ENCODE measurements around the gene CYBA. TPM values are rescaled to one million over a fixed set of nuclear protein-coding genes. Genes with fewer than 3 reads are reported as not detected.

CYBA gene
- total and polyA plus RNA-seq, 2 of the 13 experiments (the other 11 are each of a cell fraction or from before 2014, with no cell fraction given), result 196 to 250 TPM

- TF ChIP-seq PAXIP1 (CRISPR knock-in tag; conservative IDR thresholded peaks at IDR 0.05) (peak; percentile 56), HNF4A (CRISPR knock-in tag; IDR thresholded peaks at IDR 0.05) (peak; percentile 48; the same call in 1 of the 2 replicates), GABPB1 (CRISPR knock-in tag; IDR thresholded peaks at IDR 0.05) (peak; percentile 89), CEBPB (IDR thresholded peaks at IDR 0.05; ENCODE audit: borderline replicate concordance, low read depth, low read length) (no peak), CENPX (CRISPR knock-in tag; IDR thresholded peaks at IDR 0.05) (no peak), ZNF766 (CRISPR knock-in tag; IDR thresholded peaks at IDR 0.05; ENCODE audit: borderline replicate concordance) (peak; percentile 85; the same call in 1 of the 2 replicates), ZNF263 (CRISPR knock-in tag; IDR thresholded peaks at IDR 0.05) (peak; percentile 26), ZNF180 (CRISPR knock-in tag; IDR thresholded peaks at IDR 0.05; ENCODE audit: borderline replicate concordance, low read depth) (0 out of 2 replicates have a peak, but pooled peaks have one; percentile 37), GLI4 (CRISPR knock-in tag; IDR thresholded peaks at IDR 0.05; ENCODE audit: borderline replicate concordance) (peak; percentile 76; the same call in 1 of the 2 replicates), GTF3A (CRISPR knock-in tag; conservative IDR thresholded peaks at IDR 0.05) (peak; percentile 93; the same call in 1 of the 2 replicates), SAP130 (CRISPR knock-in tag; IDR thresholded peaks at IDR 0.05; ENCODE audit: low read depth) (peak; percentile 99), ZNF337 (CRISPR knock-in tag; IDR thresholded peaks at IDR 0.05; ENCODE audit: borderline replicate concordance, low read depth) (peak; percentile 93; the same call in 1 of the 2 replicates), ZNF432 (CRISPR knock-in tag; IDR thresholded peaks at IDR 0.05; ENCODE audit: borderline replicate concordance) (no peak), PTBP1 (IDR thresholded peaks at IDR 0.05; ENCODE audit: low read depth, low read length, poor library complexity, severe bottlenecking) (peak; percentile 44), ZNF782 (CRISPR knock-in tag; IDR thresholded peaks at IDR 0.05; ENCODE audit: borderline replicate concordance) (peak; percentile 78; the same call in 1 of the 2 replicates), THAP7 (CRISPR knock-in tag; IDR thresholded peaks at IDR 0.05) (no peak), HIC2 (CRISPR knock-in tag; IDR thresholded peaks at IDR 0.05; ENCODE audit: low read depth) (0 out of 2 replicates have a peak, but pooled peaks have one; percentile 47)
- TF ChIP-seq, protein P1, sequence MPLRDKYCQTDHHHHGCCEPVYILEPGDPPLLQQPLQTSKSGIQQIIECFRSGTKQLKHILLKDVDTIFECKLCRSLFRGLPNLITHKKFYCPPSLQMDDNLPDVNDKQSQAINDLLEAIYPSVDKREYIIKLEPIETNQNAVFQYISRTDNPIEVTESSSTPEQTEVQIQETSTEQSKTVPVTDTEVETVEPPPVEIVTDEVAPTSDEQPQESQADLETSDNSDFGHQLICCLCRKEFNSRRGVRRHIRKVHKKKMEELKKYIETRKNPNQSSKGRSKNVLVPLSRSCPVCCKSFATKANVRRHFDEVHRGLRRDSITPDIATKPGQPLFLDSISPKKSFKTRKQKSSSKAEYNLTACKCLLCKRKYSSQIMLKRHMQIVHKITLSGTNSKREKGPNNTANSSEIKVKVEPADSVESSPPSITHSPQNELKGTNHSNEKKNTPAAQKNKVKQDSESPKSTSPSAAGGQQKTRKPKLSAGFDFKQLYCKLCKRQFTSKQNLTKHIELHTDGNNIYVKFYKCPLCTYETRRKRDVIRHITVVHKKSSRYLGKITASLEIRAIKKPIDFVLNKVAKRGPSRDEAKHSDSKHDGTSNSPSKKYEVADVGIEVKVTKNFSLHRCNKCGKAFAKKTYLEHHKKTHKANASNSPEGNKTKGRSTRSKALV (CRISPR knock-in tag; IDR thresholded peaks at IDR 0.05), result peak; percentile 50; the same call in 1 of the 2 replicates
- TF ChIP-seq, protein P2, sequence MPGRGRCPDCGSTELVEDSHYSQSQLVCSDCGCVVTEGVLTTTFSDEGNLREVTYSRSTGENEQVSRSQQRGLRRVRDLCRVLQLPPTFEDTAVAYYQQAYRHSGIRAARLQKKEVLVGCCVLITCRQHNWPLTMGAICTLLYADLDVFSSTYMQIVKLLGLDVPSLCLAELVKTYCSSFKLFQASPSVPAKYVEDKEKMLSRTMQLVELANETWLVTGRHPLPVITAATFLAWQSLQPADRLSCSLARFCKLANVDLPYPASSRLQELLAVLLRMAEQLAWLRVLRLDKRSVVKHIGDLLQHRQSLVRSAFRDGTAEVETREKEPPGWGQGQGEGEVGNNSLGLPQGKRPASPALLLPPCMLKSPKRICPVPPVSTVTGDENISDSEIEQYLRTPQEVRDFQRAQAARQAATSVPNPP (CRISPR knock-in tag; IDR thresholded peaks at IDR 0.05), result 0 out of 2 replicates have a peak, but pooled peaks have one; percentile 26
Measured at GRCh38 chr16:88662843-88663606, 12.2 kb upstream of the CYBA start, which contains the start of gene MVD (continued).
